ENCODE data around the gene TRIL. TPM values are rescaled to one million over a fixed set of nuclear protein-coding genes. Genes with fewer than 3 reads are reported as not detected.

The TRIL gene
- total RNA-seq, 2 donors from 2014 or later, result not detected

DNA sequence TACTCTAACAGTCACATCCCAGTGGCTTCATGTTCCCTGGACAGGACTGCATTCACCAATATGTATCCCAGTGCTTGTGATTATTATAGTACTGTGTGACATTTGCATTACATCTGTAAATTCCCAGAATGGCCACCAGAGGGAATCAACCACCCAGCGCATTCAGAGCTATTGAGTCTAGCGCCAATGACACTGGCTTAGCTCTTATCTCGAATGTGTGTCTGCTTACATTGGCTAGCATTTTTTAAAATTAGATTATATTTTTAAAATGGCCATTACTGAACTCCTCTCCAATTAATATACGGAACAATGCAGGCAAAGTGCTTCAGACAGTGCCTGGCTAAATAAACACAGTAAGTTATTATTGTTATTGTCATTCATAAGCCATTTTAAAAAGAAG, 36.3 kb downstream of the TRIL start:
- H3K4me3 Mint-ChIP-seq, result no peak overlapping the region
- H3K9me3 Mint-ChIP-seq, result no peaks in the 10 kb centered on the region
- H3K36me3 Mint-ChIP-seq (ENCODE audit: insufficient read depth in 2 of 2), result no peaks in the 10 kb centered on the region
- peaks cover 23% of the 10 kb centered on the region for H3K27me3 Mint-ChIP-seq (ENCODE audit: low read depth)
- H3K27ac Mint-ChIP-seq, result no peak overlapping the region
- H3K4me1 Mint-ChIP-seq (ENCODE audit: low read depth), result peaks cover 16% of the 10 kb centered on the region
- DNase-seq (peak; percentile 30 to 34), ATAC-seq (replicated peaks in 1 of 2) (peak; percentile 83 to 88)

DNA sequence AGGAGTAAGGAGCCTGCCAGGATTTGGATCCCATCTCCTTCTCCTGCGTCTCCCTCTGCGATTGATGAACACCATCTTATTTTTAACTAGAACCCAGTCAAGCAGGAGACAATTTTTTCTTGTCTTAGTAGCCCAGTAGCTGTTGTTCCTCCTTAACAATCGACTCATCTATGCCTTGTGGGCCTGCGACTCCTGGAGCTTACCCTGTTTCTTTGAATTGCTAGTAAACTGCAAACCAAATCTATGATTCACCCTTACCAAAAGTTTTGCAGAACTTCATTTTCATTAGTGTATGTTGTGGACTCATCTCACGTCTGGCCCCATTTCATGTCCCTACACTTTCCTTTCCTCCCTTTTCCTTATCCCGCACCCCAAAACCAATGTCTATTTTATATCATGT, 37.7 kb downstream of the TRIL start:
- Mint-ChIP-seq H3K9me3 (no peaks in the 10 kb centered on the region), H3K27ac (no peak overlapping the region), H3K4me3 (no peak overlapping the region), H3K36me3 (ENCODE audit: insufficient read depth in 2 of 2) (no peaks in the 10 kb centered on the region), H3K27me3 (ENCODE audit: low read depth) (peaks cover 12% of the 10 kb centered on the region), H3K4me1 (ENCODE audit: low read depth) (peaks cover 10% of the 10 kb centered on the region)
- ATAC-seq (replicated peaks in 1 of 2) (peak; percentile 44 to 54), DNase-seq (no peak)

DNA sequence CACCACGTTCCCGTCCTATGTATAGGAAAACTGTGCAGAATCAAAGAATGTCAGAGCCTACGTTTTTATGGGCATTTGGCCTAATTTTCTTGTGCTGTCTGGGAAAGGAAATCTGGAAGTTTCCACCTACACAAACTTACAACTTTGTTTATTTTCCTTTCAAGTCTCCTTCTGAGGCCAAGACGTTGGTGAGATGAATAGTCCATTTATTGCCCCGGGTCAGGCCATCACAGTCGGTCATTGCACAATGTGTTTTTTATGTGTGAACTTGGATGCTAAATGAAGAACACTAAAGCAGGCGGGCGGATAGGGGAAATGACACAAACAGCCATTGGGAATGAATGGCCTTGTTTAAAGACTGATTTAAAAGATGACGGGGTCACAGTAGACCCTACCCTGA, 38.6 kb downstream of the TRIL start:
- peaks cover 10% of the 10 kb centered on the region for H3K4me1 Mint-ChIP-seq (ENCODE audit: low read depth)
- H3K27ac Mint-ChIP-seq, result no peak overlapping the region
- no peak for DNase-seq
- no peak for ATAC-seq (replicated peaks in 1 of 2)
- H3K36me3 Mint-ChIP-seq (ENCODE audit: insufficient read depth in 2 of 2), result no peaks in the 10 kb centered on the region
- H3K9me3 Mint-ChIP-seq, result no peaks in the 10 kb centered on the region
- H3K27me3 Mint-ChIP-seq (ENCODE audit: low read depth), result peaks cover 6% of the 10 kb centered on the region
- no peak overlapping the region for H3K4me3 Mint-ChIP-seq

DNA sequence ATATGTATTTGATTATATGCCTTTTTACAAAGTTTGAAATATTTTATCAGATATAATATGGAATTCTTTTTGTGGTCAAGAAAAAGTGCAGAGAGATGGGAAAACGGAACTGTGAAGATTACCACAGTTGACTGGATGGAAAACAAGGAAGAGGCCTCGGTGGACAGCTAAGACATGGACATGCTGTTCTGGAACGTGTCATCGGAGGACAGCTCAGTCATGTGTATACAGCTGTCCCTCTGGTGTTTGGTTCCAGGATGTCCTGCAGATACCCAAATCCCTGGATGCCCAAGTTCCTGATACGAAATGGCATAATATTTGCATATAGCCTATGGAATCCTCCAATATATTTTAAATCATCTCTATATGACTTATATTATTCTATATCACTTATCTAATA, 49.4 kb downstream of the TRIL start:
- Mint-ChIP-seq H3K4me3 (no peak overlapping the region), H3K27ac (no peak overlapping the region), H3K9me3 (no peaks in the 10 kb centered on the region), H3K36me3 (ENCODE audit: insufficient read depth in 2 of 2) (no peaks in the 10 kb centered on the region), H3K4me1 (ENCODE audit: low read depth) (no peaks in the 10 kb centered on the region), H3K27me3 (ENCODE audit: low read depth) (peaks cover 13% of the 10 kb centered on the region)
- no peak for DNase-seq
- no peak for ATAC-seq (replicated peaks in 1 of 2)

DNA sequence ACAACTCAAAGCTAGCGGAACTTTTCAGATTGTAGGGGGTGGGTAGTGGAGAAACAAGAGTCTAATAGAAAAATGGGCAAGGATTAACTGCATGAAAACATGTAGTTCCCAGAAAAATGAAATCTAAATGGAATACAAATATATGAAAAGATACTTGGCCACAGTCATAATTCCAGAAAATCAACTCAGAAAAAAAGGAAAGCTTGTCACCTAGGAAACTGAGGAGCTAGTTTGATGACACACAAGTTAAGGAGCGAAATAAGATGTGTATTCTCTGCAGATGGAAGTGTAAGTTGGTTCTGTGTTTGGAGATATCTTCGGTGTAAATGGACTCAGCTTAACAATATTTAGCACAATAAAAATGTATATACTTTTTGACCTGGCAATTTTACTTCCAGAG, 52.7 kb downstream of the TRIL start:
- H3K4me1 Mint-ChIP-seq (ENCODE audit: low read depth), result no peaks in the 10 kb centered on the region
- ATAC-seq (replicated peaks in 1 of 2) (no peak), DNase-seq (no peak)
- H3K9me3 Mint-ChIP-seq, result no peaks in the 10 kb centered on the region
- no peak overlapping the region for H3K4me3 Mint-ChIP-seq
- H3K27me3 Mint-ChIP-seq (ENCODE audit: low read depth), result peaks cover 25% of the 10 kb centered on the region
- no peak overlapping the region for H3K27ac Mint-ChIP-seq
- no peaks in the 10 kb centered on the region for H3K36me3 Mint-ChIP-seq (ENCODE audit: insufficient read depth in 2 of 2)

- no peak for DNase-seq
- no peaks in the 10 kb centered on the region for H3K36me3 Mint-ChIP-seq (ENCODE audit: insufficient read depth in 2 of 2)
- no peaks in the 10 kb centered on the region for H3K4me1 Mint-ChIP-seq (ENCODE audit: low read depth)
- no peak overlapping the region for H3K27ac Mint-ChIP-seq
- H3K4me3 Mint-ChIP-seq, result no peak overlapping the region
- H3K27me3 Mint-ChIP-seq (ENCODE audit: low read depth), result peaks cover 25% of the 10 kb centered on the region
- no peak for ATAC-seq (replicated peaks in 1 of 2)
- no peaks in the 10 kb centered on the region for H3K9me3 Mint-ChIP-seq
Observed at GRCh38 chr7:28904578-28905048, 53.5 kb downstream of the TRIL start.

DNA sequence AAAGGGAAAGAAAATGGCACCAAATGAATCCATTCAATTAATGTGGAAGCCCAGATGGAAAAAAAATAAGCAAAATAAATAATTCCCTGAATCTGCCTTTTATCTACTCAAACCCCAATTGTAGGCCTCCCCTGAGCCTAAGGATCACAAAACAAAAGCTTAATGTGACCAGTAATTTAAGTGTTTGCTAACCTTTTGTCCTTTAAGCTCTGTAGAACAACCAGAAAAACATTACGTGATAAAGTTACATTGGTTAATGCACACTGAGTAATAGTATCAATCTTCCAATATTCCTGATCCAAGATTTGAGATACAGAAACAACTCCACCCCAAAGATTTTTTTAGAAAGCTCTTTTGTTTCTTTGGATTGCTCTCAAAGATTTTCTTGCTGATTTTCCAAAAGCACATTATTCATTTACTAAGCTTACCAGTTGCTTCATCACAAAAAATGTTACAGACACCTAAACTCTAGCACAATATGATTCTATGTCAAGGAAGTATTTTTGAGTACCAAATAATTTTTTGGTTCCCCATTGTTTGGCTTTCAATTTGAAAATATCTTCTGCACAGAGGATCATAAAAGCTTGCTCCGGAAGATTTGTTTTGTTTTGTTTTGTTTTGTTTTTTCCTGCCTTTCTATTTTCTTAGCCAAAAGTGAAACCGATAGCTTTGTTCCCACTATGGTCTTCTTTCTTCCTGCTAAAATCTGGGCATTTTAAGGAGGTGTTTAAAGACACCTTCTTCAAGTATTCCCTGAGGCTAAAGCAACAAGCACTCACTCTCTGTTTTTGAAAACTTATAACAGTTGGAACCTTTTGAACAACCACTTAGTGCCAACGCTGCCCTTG, 54.2 kb downstream of the TRIL start:
- DNase-seq, result no peak
- Mint-ChIP-seq H3K4me1 (ENCODE audit: low read depth) (no peaks in the 10 kb centered on the region), H3K4me3 (no peak overlapping the region)

More for the DNA sequence above, 54.2 kb downstream of the TRIL start:
- Mint-ChIP-seq H3K9me3 (no peaks in the 10 kb centered on the region), H3K27me3 (ENCODE audit: low read depth) (peaks cover 25% of the 10 kb centered on the region), H3K36me3 (ENCODE audit: insufficient read depth in 2 of 2) (no peaks in the 10 kb centered on the region), H3K27ac (no peak overlapping the region)
- ATAC-seq (replicated peaks in 1 of 2), result no peak

Other genes with a start within 250 kb of the TRIL start
- under 1 TPM in 1 of 2 donors, not detected in 1; 0.51 TPM for gene CPVL, start 188.2 kb upstream of the TRIL start, total RNA-seq
- 1 to 10 TPM in 1 of 2 donors, under 1 TPM in 1; 0.91 to 1.2 TPM for gene CHN2, start 236.4 kb upstream of the TRIL start, total RNA-seq